HFF-Myc (cell line): Measurements from ENCODE around the gene EP400.

Experiments used
- DNase-seq: peaks from one replicate; pipeline ENCODE4 v3.0.0-alpha.2; 2011; ENCODE audit warnings: low read depth; ENCODE audit errors: extremely low read depth
- H3K4me3 ChIP-seq: replicated peaks from 2 replicates; pipeline ENCODE4 v1.5.1; 2011; ENCODE audit warnings: low read depth, mild to moderate bottlenecking, control low read depth, low read length
- CTCF ChIP-seq: IDR thresholded peaks from 2 replicates; pipeline ENCODE4 v1.5.1; 2012; ENCODE audit warnings: mild to moderate bottlenecking, low read depth, low read length, control low read depth; ENCODE audit errors: missing control alignments

The EP400 gene

GRCh38 chr12:132014915-132015280 lies 65.2 kb downstream of the EP400 start:
- no peak for DNase-seq
- no peak overlapping the region for H3K4me3 ChIP-seq
- no peak for TF ChIP-seq CTCF

GRCh38 chr12:132015686-132016430 lies 66.1 kb downstream of the EP400 start:
- DNase-seq: no peak
- no peak overlapping the region for H3K4me3 ChIP-seq
- no peak for TF ChIP-seq CTCF

GRCh38 chr12:132018193-132018916 lies 68.6 kb downstream of the EP400 start:
- DNase-seq: no peak
- no peak overlapping the region for H3K4me3 ChIP-seq
- no peak for TF ChIP-seq CTCF

GRCh38 chr12:132019891-132020290 lies 70.1 kb downstream of the EP400 start:
- no peak overlapping the region for H3K4me3 ChIP-seq
- TF ChIP-seq CTCF: no peak
- DNase-seq: no peak

GRCh38 chr12:132020292-132020691 lies 70.5 kb downstream of the EP400 start:
- DNase-seq: no peak
- H3K4me3 ChIP-seq: no peak overlapping the region
- TF ChIP-seq CTCF: no peak

GRCh38 chr12:132021031-132021871 lies 71.5 kb downstream of the EP400 start:
- H3K4me3 ChIP-seq: no peak overlapping the region
- TF ChIP-seq CTCF: no peak
- DNase-seq: no peak
